HG03342 (cell line): ENCODE data around the gene PPP3CA.
"Not testable (repeated sequence)": the region's sequence is repeated elsewhere in the genome, so short reads cannot be mapped to it uniquely, and the experiment has no call there.

Experiments
- ATAC-seq: cut with Tn5 transposase; IDR thresholded peaks from one replicate; pipeline ENCODE4 v1.9.1; 2021; ENCODE audit warnings: mild to moderate bottlenecking, moderate library complexity; ENCODE audit not compliant: unreplicated experiment

The PPP3CA gene

DNA sequence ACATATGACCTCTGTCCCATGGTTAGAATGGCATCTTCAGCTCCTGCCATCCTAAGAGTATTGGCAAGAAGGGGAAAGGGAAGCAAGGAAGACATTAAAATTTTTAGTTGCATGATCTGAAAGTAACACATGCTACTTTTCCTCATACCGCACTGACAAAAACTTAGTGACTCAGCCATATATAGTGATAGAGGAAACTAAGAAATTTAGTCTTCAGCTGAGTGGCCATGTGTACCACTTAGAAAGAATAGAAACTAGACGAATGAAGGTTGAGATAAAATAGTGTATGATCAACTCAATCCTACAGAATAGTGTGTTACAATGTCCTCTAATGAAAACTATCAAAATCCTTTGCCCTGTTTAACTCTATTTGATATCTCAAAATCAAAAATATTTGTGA is 164.1 kb downstream of the PPP3CA start:
- ATAC-seq, result no peak

- not testable (repeated sequence) for ATAC-seq
Observed at GRCh38 chr4:101182688-101183087, 164.6 kb downstream of the PPP3CA start.

DNA sequence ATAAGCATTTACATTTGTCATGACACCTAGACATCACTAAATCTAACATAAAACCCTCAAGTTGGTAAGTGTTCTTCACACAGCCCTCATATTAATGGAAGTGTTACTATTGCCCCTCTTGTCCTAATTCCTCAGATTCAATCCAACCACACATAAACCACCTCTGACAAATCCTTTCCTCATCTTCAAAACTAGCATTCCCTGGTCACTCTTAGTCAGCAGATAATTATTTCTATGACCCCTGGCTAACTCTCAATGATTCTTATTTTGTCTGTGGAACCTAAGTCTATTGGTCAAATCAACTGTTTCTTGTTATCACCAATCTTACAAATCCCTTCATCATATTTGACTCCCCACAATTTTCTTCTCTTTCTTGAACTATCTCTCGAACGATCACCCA is 168.6 kb downstream of the PPP3CA start:
- no peak for ATAC-seq

GRCh38 chr4:101177154-101177553 is 170.2 kb downstream of the PPP3CA start:
- ATAC-seq, result no peak

DNA sequence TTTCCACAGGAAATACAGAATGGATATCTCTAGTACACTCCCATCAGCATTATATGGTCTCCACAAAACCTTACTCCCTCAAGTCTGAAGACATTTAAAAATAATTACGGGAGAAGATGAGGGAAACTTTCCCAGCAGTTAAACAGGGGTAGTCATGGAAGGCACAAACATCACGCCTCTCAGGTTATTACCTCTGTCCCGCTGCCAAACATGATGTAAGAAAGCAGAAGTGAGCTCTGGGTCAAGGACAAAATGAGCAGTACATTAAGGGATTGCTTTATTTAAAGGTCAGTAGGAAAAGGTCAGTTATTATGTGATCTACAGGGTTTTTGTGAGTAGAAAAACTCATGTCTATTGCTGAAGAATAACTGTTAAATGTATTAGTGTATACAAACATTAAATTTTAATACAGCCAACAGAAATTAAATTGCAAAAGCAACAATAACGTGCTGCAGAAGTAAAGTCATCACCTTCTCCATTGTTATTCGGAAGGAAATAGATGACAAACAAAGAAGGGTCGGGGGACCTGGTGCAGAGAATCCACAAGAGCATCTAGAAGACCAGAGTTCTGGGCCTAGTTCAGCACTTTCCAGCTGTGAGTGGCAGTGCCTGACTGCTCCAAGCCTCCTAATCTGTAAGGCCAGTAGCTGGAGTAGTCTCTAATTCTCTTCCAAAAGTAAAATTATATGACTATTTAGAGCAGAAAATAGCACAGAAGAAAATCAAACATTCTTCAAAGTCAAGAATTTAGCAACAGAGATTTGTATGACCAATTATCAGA is 171.2 kb downstream of the PPP3CA start:
- ATAC-seq, result no peak

- ATAC-seq, result no peak
Observed at GRCh38 chr4:101174679-101175345, 172.5 kb downstream of the PPP3CA start.

DNA sequence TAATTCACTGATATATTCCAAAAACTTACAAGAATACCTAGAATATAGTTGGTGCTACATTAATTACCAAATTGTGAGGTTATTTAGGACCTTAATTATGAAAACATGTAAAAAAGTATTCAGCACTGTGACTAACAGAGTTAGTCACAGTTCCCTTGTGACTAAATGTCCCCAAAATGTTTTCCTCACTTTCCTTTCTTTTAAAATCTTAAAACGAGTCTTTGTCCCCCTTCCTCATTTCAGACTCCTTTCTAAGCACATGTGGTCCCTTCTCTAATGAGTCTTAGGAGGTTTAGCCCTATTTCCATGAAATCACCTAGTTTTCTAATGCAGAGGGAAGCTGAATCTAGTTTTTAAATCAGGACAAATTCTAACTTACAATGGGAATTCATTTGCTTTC is 175.0 kb downstream of the PPP3CA start:
- no peak for ATAC-seq

DNA sequence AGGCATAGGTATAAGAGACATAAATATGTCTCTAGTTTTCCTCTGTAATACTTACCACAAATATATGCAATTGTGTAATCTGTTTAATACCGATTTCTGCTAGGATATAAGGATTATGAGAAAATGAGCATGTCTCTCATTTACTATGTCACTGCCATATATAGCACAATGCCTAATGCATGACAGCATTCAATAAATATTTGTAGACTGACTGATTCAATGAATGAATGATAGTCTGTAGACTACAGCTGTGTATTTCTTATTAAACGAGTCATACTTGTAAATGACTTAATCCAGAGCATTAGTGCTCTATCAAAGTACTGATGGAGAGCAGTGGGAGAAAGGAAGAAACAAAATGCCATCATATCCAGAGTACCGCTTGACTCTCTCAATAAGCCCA is 175.6 kb downstream of the PPP3CA start:
- ATAC-seq, result no peak

DNA sequence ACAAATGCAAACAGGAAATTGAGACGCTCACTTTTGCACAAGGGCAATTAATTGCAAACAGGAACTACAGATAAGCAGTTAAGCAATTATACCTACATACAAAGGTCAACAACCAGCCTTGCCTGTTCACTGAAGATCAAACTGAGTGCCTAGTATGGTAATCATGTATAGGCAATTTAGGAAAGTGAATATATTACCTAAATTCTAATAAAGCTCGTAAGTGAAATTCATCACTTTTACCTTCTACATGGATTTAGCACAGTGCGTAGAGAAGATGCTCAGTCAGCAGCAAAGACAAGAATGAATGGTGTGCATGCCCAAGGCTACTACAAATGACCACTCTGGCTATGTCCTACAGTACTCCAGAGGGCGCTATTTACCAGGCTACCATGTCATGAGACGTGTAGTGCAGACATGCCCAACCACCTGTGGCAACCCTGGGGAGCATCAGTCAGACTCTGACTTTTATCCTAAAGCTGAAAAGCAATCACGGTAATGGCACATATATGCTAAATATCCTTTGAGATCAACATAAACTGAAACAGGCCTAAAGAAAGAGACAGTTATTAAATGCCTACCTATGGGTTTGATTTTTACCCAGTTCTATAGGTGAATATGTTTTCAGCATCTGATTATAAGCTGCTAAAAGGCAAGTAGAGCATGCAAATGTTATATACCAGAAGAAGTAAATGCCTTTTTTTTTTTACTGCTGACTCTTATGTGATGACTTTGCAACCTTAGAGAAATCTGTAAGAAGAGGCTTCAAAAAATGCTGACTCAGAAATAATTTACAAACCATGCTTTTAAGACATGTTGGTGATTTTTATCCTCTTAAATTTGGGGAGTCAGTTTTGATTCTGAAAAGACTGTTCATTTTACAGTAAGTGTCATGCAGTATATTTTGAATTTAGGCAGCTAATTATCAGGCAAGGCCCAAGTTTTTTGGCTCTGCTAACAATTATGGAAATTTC is 178.0 kb downstream of the PPP3CA start:
- peak; percentile 99 for ATAC-seq

GRCh38 chr4:101163936-101164335 is 183.4 kb downstream of the PPP3CA start:
- ATAC-seq, result no peak

DNA sequence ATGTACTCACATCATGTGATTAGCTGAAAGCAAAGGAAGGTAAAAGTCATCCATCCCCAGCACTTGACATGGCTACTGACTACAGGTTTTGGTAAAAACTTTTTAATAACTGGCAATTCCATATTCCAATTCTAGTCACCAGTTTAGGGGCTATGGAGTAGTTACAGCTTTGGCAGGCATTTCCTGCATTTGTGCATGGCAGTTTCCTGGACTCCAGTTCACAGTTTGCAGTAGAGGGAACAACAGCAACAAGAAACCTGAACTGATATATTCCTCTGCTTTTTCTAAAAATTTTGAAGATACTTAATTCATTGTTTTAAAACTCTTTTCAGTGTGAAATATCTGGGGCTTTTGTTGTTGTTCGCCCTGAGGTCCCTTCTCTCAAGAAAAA is 184.3 kb downstream of the PPP3CA start:
- no peak for ATAC-seq

GRCh38 chr4:101160792-101161592 is 186.3 kb downstream of the PPP3CA start:
- ATAC-seq, result no peak

DNA sequence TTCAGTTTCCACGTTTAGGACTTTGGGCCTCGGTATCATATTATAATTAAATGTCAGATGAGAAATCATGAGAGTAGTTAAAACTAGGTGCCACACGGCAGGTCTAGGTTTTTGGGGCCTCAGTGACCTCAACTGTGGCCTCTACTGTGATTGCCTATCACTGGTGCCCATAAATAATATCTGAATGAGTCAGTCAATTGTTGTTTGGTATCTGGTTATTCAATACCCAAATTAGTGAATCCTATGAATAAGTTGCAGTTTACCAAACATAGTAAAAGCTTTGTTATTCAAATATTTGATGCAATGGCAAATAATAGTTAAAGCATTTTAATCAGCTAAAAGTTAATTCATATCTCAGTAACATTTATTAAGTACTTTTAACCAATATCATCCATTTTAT is 188.8 kb downstream of the PPP3CA start:
- no peak for ATAC-seq

DNA sequence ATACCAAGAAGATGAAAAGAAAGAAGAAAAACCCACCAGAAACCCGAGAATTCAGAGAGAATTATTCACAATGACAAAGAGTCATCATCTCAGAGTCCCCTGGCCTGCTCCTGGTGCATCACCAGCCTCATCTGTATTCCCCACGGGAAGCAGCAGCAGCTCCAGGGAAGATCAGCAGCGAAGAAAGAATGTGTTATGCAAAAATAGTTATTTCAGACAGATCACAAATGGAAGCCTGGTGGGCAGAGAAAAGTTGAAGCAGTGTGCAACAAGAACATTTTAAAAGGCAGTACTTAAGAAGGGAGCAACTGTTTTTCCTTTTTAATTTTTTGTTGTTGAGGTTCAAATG is 189.2 kb downstream of the PPP3CA start:
- no peak for ATAC-seq

DNA sequence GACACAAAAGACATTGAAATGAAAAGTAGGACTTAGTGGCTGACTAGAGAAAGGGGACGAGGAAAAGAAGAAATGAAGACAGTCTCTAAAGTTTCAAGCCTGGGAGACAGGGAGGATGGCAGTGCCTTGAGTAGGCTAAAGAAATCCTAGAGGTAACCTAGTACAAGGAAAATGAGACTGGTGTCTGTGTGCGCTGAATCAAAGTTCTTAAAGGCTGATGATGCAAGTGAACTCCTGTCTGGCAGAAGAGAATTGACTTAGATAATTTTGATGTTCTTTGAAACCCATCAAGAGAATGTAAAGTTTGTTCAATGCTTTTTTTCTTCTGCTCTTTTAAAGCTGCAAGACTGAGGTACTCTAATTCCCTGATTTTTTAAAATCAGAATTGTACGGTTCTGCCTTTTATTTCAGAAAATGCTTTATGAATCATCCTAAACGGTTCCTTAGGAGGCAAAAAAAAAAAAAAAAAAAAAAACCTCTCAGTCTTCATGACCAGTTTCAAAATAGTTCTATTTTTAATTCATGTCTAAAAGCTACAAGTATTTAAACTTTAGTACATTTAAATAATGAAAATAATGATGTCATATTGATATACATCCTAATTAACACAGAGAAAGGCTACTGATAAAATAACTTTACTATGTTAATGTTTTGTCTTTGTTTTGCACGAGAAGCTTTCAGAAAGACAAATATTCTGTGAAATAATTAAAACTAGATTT is 189.8 kb downstream of the PPP3CA start:
- ATAC-seq, result no peak

- no peak for ATAC-seq
Observed at GRCh38 chr4:101156619-101157310, 190.6 kb downstream of the PPP3CA start.

DNA sequence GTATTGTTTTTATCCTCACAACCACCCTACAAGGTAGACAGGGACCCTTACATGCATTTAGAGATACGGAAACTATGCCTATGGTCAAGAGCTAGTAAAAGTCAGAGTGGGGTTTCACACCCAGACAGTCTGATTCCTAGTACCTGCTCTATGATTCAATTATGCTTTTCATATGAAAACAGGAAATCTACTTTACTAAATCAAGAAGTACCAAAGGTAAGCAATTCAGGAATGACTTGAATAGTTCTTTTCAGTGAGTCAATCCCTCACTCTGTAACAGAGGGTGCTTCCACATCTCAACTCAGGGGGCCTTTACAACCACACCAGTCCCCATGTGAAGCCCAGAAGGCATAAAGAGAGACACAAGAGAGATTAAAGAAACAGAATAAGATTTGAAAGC is 191.4 kb downstream of the PPP3CA start:
- no peak for ATAC-seq

DNA sequence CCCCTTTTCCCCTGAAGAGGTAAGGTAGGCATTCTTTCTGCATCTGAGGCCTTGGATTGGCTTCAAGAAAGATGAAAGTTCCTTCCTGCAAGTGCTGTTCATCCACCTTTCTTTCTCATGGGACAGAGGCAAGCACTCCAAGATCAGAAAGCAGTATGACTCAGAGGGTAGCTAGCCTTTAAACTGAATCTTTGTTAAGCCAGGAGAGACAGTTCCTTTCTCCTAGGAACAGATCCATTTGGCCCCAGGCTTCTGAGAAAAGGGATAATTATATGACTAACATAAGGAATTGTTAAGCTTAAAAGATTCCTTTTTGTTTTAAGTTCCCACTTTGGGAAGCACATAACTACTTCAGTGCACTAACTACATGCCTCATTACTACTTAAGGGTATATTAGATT is 192.0 kb downstream of the PPP3CA start:
- no peak for ATAC-seq

DNA sequence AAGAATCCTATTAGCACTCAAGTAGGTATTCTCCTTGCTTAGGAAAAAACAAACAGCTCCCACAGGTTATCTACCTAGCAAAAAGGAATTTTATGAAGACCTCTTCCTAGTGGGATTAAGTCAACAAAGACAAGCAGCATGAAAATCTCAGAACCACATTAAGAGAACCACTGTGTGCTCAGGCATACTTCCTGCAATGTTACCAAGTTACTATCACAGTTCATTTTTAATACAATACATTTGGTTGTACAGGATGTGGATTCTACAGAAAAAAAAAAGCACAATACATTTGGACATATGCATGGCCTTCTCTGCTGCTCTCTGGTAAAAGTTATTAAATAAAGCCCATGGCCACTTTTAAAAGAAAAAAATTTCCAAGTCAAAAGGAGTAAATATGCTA is 193.7 kb downstream of the PPP3CA start:
- no peak for ATAC-seq

GRCh38 chr4:101152521-101152920 is 194.8 kb downstream of the PPP3CA start:
- no peak for ATAC-seq
